Loucy (cell line): Measurements from ENCODE around the gene SIPA1L3.

Experiments used
- H2AFZ ChIP-seq: fragments of 200-600 bp; sonication (generic); 2 replicates; pipeline ENCODE4 v1.6.0; 2016; ENCODE audit warnings: antibody characterized with exemption, mild to moderate bottlenecking, low read length, moderate library complexity
- H3F3A ChIP-seq: fragments of 200-600 bp; 2 replicates; pipeline ENCODE4 v1.6.0; 2016; ENCODE audit warnings: antibody characterized with exemption, low read depth, mild to moderate bottlenecking
- H3K27me3 ChIP-seq: fragments of 200-600 bp; sonication (generic); 2 replicates; pipeline ENCODE4 v1.6.1; 2014; ENCODE audit warnings: low read length, mild to moderate bottlenecking; ENCODE audit not compliant: insufficient read depth, poor library complexity, severe bottlenecking
- H3K36me3 ChIP-seq: fragments of 200-600 bp; sonication (generic); 2 replicates; pipeline ENCODE4 v1.6.1; 2016; ENCODE audit warnings: low read length; ENCODE audit not compliant: insufficient read depth
- H3K4me1 ChIP-seq: fragments of 200-600 bp; sonication (generic); 2 replicates; pipeline ENCODE4 v1.5.1; 2014; ENCODE audit warnings: low read length, mild to moderate bottlenecking; ENCODE audit not compliant: insufficient read depth, poor library complexity, severe bottlenecking
- H3K4me2 ChIP-seq: fragments of 200-600 bp; sonication (generic); 2 replicates; pipeline ENCODE4 v1.6.0; 2014; ENCODE audit warnings: antibody characterized with exemption, low read length, low read depth, mild to moderate bottlenecking; ENCODE audit not compliant: poor library complexity, severe bottlenecking
- H3K4me3 ChIP-seq: fragments of 200-600 bp; sonication (generic); 2 replicates; pipeline ENCODE4 v1.5.1; 2014; ENCODE audit warnings: low read length, mild to moderate bottlenecking, mixed read lengths; ENCODE audit not compliant: poor library complexity, severe bottlenecking
- H3K79me2 ChIP-seq: fragments of 200-600 bp; sonication (generic); 2 replicates; pipeline ENCODE4 v1.6.1; 2014; ENCODE audit warnings: low read length; ENCODE audit not compliant: insufficient read depth
- H3K9ac ChIP-seq: fragments of 200-600 bp; sonication (generic); 2 replicates; pipeline ENCODE4 v1.6.0; 2014; ENCODE audit warnings: mild to moderate bottlenecking, low read depth, low read length, moderate library complexity; ENCODE audit not compliant: poor library complexity, severe bottlenecking
- H3K9me2 ChIP-seq: fragments of 200-600 bp; sonication (generic); replicated peaks from 2 replicates; pipeline ENCODE4 v1.6.1; 2016; ENCODE audit warnings: low read depth, low read length, mixed read lengths
- H3K9me3 ChIP-seq: fragments of 200-600 bp; sonication (generic); 2 replicates; pipeline ENCODE4 v1.6.1; 2014; ENCODE audit warnings: mild to moderate bottlenecking, antibody characterized with exemption, low read length, low read depth; ENCODE audit not compliant: insufficient read depth
- H4K20me1 ChIP-seq: fragments of 200-600 bp; sonication (generic); 2 replicates; pipeline ENCODE4 v1.6.0; 2014; ENCODE audit warnings: antibody characterized with exemption, low read length, mild to moderate bottlenecking; ENCODE audit not compliant: insufficient read depth, poor library complexity, severe bottlenecking
- EZH2phosphoT487 ChIP-seq: fragments of 200-600 bp; IDR thresholded peaks from 2 replicates; pipeline ENCODE4 v1.6.1; 2018; ENCODE audit warnings: antibody characterized with exemption, mild to moderate bottlenecking, moderate library complexity, borderline replicate concordance
- TF ChIP-seq, protein P1 (sequence below): fragments of 200-600 bp; sonication (generic); conservative IDR thresholded peaks from 2 replicates; pipeline ENCODE4 v1.5.1; 2014; ENCODE audit warnings: mild to moderate bottlenecking, antibody characterized with exemption, low read length

The SIPA1L3 gene

GRCh38 chr19:37957176-37957575, 50.2 kb downstream of the SIPA1L3 start:
- Histone ChIP-seq H3K9me2 (no peaks in the 10 kb centered on the region), H3K4me2 (no peak overlapping the region), H3K27me3 (no peaks in the 10 kb centered on the region), H3K4me1 (no peaks in the 10 kb centered on the region), H3K9me3 (no peaks in the 10 kb centered on the region; the same call in 1 of the 2 replicates), H3K79me2 (peaks cover 14% of the 10 kb centered on the region; the same call in 1 of the 2 replicates), H3K9ac (no peak overlapping the region), H3K36me3 (no peaks in the 10 kb centered on the region), H4K20me1 (no peaks in the 10 kb centered on the region), H2AFZ (no peak overlapping the region), H3F3A (no peaks in the 10 kb centered on the region), H3K4me3 (no peak overlapping the region)
- TF ChIP-seq EZH2phosphoT487 = no peak
- TF ChIP-seq, protein P1, sequence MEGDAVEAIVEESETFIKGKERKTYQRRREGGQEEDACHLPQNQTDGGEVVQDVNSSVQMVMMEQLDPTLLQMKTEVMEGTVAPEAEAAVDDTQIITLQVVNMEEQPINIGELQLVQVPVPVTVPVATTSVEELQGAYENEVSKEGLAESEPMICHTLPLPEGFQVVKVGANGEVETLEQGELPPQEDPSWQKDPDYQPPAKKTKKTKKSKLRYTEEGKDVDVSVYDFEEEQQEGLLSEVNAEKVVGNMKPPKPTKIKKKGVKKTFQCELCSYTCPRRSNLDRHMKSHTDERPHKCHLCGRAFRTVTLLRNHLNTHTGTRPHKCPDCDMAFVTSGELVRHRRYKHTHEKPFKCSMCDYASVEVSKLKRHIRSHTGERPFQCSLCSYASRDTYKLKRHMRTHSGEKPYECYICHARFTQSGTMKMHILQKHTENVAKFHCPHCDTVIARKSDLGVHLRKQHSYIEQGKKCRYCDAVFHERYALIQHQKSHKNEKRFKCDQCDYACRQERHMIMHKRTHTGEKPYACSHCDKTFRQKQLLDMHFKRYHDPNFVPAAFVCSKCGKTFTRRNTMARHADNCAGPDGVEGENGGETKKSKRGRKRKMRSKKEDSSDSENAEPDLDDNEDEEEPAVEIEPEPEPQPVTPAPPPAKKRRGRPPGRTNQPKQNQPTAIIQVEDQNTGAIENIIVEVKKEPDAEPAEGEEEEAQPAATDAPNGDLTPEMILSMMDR = no peak

GRCh38 chr19:37959665-37960114, 52.7 kb downstream of the SIPA1L3 start:
- Histone ChIP-seq H3K27me3 (no peaks in the 10 kb centered on the region), H3K9me3 (no peaks in the 10 kb centered on the region; the same call in 1 of the 2 replicates), H3K36me3 (no peaks in the 10 kb centered on the region), H3K4me2 (no peak overlapping the region), H3K79me2 (peaks cover 32% of the 10 kb centered on the region; the same call in 1 of the 2 replicates), H4K20me1 (no peaks in the 10 kb centered on the region), H3K4me1 (no peaks in the 10 kb centered on the region), H3K4me3 (no peak overlapping the region), H2AFZ (no peak overlapping the region), H3K9ac (no peak overlapping the region), H3F3A (no peaks in the 10 kb centered on the region), H3K9me2 (no peaks in the 10 kb centered on the region)
- TF ChIP-seq, protein P1 = no peak
- TF ChIP-seq EZH2phosphoT487 = no peak

GRCh38 chr19:37961198-37961597, 54.2 kb downstream of the SIPA1L3 start:
- H3K27me3 ChIP-seq = no peaks in the 10 kb centered on the region
- TF ChIP-seq, protein P1 = no peak
- no peak for TF ChIP-seq EZH2phosphoT487
- peaks cover 39% of the 10 kb centered on the region; the same call in 1 of the 2 replicates for H3K79me2 ChIP-seq
- no peaks in the 10 kb centered on the region for H4K20me1 ChIP-seq
- H3K4me3 ChIP-seq = no peak overlapping the region
- no peak overlapping the region for H3K4me2 ChIP-seq
- no peaks in the 10 kb centered on the region for H3K9me2 ChIP-seq
- no peak overlapping the region for H3K9ac ChIP-seq
- H2AFZ ChIP-seq = no peak overlapping the region
- H3K36me3 ChIP-seq = no peaks in the 10 kb centered on the region
- H3K4me1 ChIP-seq = no peaks in the 10 kb centered on the region
- no peaks in the 10 kb centered on the region for H3F3A ChIP-seq
- no peaks in the 10 kb centered on the region; the same call in 1 of the 2 replicates for H3K9me3 ChIP-seq
